Suppressor macrophage (primary cell): ENCODE data around the gene CYSTM1.

ENCODE experiments used
- DNase-seq, 4 experiments: peaks; one replicate each; pipeline ENCODE4 v3.0.0-alpha.2; 2020 to 2022

The CYSTM1 gene

GRCh38 chr5:140213370-140213983, 38.5 kb downstream of the CYSTM1 start:
- no peak for DNase-seq

DNA sequence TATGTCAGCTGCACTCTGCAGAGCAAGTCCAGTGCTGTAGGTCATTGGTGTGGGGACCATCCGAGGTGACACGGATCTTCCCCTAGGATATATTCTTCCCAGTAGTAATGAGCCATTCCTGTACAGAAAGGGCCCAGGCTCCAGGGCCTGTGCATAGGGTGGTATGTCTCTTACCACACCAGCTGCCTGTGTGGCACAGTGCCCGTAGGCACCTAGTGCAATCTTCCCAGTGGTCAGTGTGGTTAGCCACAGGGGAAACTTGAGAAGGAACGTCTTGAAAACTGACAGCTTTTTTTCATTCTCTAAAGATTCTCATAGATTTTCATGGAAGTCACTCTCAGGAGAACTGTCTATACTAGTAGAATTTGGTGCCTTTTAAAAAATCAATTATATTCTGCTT, 39.8 kb downstream of the CYSTM1 start:
- DNase-seq: peak in 3 of 4 experiments; percentile 50 to 58 (median 55)

DNA sequence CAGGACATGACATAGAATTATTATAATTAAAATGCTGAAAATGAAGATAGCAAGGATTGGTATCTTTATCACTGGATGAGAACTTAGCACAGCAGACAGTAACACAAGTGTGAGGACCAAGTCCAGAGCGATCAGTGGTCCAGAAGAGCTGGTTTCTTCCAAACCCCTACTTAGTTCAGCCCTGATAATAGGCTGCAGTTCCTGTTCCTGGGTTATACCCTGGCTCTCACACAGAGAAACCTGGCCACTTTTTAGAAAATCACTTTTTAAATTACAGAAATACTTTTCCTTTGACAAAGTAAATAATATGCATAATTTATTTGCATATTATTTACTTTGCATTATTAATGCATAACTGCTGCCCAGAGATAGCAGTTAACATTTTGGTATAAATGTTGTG, 40.3 kb downstream of the CYSTM1 start:
- no peak for DNase-seq

DNA sequence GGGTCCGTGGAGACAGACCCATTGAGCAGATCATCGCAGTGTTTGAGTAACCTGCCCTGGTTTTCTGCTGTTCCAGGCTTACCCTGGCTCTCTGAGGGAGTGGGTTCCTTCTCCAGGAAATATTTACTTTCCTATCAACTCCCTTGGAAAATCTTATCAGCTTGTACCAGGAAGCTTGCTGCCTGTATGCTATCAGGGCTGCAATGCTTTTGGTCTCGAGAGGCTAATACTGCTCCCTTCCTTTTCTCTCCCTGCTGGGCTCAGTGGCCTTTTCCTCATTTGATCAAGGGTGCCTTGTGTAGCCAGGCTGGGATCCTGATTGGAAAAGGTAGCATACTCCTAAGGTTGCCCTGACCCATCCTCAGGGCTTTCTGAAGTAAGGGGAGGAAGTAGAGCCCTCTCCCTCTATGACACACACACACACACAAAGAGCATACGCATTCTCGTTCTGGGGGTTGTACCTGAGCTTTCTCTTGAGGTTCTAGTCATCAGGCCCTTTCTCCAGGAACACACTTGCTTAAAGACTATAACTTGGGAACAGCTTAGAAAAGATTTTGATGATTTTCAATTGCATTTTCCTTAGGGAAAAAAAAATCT, 41.6 kb downstream of the CYSTM1 start:
- DNase-seq: no peak

- DNase-seq: no peak
Measured at GRCh38 chr5:140217299-140218026, 42.5 kb downstream of the CYSTM1 start.

- peak; percentile 19 to 54 (median 52) for DNase-seq
Measured at GRCh38 chr5:140219068-140219991, 44.3 kb downstream of the CYSTM1 start.

GRCh38 chr5:140220032-140220697, 45.2 kb downstream of the CYSTM1 start:
- DNase-seq: peak in 1 of 4 experiments; percentile 31

DNA sequence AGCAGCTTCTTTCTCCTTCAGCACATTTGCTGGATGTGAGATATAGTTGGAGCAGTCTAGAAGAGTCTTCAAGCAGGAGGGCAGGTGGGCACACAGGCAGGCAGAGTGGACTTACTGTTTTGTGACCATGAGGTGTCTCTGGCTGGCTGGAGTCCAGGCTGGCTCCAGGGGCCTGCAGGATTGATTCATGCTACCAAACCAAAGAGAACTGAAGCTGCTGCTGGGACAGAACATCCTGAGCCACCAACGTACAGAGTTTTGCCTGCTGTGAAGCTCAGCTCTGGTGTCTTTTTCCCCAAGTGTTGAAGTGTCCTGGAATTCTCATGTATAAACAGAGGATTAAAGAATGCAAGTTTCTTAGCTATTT, 45.7 kb downstream of the CYSTM1 start:
- DNase-seq: no peak

DNA sequence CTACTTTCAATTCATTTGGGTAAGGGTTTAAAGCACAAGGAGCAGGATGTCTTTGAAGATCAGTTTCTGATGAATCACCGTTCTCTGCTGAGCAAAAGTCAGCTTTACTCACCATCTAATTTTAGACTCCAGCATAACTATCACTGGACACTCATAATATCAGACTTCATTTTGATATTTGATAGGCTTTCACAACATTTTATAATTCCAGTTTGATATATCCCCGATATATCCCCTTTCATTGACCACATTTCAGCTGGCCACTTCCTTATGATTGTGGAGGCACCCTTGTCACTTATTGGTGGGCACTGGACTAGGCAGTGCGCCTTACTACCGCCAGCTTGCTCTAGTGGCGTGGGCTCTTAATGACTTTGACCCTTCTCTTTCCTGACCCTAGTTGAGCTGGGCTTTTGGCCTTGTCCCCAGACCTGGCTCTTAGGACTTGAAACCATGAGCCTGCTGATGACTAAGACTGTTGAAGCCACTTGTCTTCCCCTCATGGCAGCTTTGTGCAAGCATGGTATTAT, 46.8 kb downstream of the CYSTM1 start:
- DNase-seq: peak; percentile 27 to 78 (median 56)

- peak in 3 of 4 experiments; percentile 32 to 47 (median 47) for DNase-seq
Measured at GRCh38 chr5:140222416-140222815, 47.4 kb downstream of the CYSTM1 start.

GRCh38 chr5:140223567-140223966, 48.6 kb downstream of the CYSTM1 start:
- no peak for DNase-seq

GRCh38 chr5:140224658-140225057, 49.7 kb downstream of the CYSTM1 start:
- DNase-seq: no peak

DNA sequence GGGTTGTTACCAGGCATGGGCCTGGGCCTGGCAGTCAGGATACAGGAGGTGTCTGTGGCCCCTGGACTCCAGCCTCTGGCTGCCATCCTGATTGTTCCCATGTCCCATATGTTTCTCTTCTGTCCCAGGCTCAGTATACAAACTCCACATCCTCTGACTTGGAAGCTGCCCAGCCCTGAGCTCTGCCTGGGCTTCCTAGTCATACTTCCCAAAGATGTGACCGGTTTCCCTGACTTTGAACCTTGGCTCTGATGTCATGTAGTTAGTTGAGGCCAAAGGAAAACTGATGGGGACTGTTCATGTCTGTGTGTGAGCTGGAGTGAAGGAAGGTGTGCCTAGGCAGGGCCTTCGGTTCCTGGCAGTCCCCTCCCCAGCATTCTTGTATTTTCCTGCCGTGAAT, 50.4 kb downstream of the CYSTM1 start:
- DNase-seq: no peak

- no peak for DNase-seq
Measured at GRCh38 chr5:140227046-140227445, 52.1 kb downstream of the CYSTM1 start.

DNA sequence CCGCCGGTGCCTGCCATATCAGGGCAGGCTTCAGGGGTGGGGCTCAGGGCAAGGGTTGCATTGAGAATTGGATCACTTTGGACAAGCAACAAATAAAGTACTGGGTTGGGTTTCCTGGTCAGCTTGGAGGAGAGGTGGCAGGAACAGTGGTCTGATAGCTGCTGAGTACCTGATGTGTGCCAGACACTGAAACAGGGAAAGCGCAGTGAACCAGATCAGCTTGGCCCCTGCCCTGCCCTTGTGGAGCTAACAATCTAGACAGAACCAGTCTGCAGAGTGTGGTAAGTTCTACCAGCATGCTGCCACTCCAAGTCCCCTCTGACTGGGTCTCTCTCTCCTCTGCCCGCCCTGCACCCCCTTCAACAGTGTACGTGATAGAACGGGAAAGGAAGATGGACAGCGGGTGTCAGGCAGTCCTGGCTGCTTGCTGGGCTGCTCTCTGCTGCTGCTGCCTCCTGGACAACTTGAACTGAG, 53.4 kb downstream of the CYSTM1 start:
- DNase-seq: no peak

DNA sequence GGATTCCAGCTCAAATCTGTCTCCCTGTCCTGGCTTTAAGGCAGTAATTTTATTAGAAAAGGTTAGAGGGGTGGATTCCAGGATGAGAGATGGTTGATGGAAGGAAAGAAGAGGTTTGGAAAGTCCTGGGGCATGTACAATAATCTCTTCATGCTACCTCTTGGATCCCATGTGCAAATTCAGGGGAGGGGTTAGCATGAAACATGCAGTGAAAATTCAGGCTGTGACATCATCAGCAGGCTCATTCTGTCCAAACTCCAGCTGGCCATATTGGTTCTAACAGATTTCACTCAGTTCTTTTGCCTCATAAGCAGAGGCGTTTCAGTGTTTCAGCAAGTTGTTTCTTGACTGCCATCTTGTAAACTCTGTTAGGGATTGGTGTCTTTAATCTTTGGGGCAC, 55.4 kb downstream of the CYSTM1 start:
- DNase-seq: no peak

DNA sequence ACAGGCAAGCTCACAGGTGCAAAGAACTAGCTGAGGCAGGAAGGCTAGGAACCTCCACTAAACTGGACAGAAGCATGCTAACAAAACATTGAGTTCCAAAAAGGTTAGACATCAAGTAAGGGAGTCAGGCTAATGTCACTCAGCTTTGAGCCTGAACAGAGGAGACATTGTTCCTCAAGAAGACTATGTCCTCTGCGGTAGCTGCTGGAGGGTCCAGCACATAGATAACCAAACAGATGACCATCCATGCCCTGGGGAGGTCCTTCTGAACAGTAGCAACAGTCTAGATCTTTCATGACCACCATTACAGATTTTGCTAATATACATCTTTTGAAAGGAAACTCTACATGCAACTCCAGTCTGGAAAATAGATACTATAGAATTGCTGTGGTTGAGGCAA, 57.7 kb downstream of the CYSTM1 start:
- no peak for DNase-seq

- no peak for DNase-seq
Measured at GRCh38 chr5:140234377-140234989, 59.5 kb downstream of the CYSTM1 start.

DNA sequence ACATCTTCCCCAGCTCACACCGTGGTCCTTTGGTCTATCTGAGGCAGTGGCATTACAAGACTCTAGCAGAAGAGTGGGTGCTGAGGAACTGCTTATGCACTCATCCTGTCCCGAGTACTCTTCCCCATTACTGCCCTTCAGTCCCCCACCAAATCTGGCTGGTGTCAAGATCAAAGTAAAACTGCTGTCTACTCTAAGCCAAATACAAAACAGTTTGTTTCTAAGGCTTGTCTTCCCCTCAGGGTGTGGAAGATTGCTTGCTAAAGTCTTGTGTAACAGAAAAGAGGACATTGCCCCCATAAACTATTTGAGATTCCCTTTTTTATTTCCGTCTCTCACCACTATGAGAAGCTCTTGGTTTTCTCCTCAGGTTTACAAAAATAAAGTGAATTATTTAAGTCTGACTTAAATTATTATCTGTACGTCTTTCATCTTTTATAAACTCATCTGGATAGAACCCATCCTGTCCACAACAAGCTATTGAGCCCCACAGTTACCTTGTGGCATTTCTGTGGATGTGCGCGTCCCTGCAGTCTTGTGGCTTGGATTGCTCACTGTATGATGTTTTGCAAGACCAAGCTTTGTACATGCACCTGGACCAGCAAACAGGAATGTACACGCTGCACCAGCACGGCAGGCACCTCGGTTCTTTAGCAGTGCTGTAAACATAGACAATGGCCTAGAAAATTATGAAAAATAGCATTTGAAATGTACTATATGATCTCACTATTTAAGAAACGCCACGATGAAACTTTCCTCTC, 61.0 kb downstream of the CYSTM1 start:
- DNase-seq: peak; percentile 57 to 77 (median 63)

- DNase-seq: peak in 3 of 4 experiments; percentile 17 to 44 (median 38)
Measured at GRCh38 chr5:140236891-140237598, 62.1 kb downstream of the CYSTM1 start.
